HG03039 (cell line): ENCODE measurements around the gene TDRD9.

Source experiments
- ATAC-seq: cut with Tn5 transposase; IDR thresholded peaks from one replicate; pipeline ENCODE4 v1.9.1; 2021; ENCODE audit warnings: mild to moderate bottlenecking, moderate library complexity; ENCODE audit not compliant: unreplicated experiment

TDRD9 gene

DNA sequence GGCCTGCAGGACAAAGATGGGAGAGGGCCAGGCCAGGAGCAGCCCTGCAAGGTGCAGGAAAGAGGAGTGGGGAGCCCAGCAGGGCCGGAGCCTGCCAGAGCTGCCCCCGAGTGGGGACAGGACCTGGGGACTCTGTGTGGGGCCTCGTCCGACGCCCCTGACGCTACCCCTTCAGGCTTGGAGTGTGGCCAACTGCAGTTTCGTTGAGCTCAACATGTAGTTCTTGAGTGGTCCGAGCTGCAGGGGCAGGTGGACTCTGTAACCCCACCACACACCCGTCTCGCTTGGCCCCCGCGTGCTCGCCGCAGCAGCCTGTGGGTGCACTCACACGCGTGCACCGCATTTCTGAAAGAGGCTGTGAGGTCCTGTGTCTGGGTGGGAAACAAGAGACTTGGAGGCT lies 159.2 kb downstream of the TDRD9 start:
- ATAC-seq: no peak

DNA sequence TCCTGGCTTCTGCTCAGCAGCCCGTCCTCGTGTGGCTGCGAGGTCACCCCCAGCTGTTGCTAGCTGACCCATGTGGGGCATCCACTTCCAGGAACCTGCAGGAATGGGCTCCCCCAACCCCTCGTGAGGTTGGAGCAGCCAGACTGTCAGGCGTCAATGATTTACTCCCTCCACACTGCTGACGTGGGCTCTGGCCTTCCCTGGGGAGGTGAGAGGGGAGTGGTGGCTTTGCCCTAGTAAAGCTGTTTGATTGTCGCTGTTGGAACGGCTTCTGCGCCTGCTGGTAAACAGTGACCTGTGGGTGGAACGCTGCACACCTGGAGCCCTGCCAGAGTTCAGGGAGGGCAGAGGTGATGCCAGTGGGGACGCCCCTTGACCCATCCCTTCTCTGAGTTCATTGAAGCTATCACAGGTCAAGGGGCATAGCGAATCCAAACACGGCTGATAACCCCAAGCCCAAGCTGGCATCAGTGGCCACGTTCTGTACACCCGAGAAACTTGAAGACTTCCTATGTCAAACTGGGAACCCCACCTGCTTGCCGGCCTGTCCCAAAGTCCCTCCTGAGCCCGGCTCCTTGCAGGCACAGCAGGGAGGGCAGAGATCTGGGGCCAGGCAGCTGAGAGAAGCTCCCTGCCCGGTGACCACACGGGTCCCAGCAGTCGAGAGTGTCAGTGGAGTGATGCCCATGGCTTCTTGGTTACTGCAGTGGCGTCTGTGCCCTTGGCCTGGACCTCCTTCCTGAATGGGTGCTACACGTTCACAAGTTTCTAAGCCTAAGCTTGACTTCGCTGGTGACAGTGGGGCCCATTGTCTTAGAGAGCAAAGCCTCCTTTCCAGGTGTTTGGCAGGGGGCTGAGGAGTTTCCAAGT lies 160.0 kb downstream of the TDRD9 start:
- no peak for ATAC-seq

DNA sequence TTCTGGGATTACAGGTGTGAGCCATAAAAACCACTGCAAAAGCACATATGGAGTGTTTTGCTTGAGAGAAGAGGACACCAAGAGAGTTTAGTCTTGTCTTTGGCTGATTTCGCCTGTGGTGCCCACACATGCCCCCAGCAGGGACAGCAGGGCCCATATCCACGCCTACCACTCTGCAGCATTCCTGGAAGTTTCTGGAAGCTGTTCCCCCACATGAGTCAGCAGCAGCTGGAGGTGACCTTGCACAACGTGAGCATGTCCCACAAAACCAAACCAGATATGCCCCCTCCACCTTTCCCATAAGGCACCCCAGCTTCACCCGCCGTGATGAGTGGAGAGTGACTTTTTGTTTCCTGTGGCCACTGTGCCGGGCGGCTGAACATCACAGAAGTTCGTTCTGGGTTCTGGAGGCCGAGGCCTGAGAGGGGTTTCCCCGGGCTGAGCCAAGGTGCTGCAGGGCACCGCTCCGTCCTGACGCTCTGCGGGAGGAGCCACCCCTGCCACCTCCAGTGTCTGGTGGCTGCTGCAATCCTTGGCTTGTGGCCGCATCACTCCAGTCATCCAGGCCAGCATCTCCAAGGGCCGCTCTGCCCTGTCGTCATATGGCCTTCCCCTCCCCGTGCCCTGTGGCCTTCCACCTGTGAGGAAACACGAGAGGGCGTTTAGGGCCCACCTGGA lies 162.0 kb downstream of the TDRD9 start:
- ATAC-seq: no peak

DNA sequence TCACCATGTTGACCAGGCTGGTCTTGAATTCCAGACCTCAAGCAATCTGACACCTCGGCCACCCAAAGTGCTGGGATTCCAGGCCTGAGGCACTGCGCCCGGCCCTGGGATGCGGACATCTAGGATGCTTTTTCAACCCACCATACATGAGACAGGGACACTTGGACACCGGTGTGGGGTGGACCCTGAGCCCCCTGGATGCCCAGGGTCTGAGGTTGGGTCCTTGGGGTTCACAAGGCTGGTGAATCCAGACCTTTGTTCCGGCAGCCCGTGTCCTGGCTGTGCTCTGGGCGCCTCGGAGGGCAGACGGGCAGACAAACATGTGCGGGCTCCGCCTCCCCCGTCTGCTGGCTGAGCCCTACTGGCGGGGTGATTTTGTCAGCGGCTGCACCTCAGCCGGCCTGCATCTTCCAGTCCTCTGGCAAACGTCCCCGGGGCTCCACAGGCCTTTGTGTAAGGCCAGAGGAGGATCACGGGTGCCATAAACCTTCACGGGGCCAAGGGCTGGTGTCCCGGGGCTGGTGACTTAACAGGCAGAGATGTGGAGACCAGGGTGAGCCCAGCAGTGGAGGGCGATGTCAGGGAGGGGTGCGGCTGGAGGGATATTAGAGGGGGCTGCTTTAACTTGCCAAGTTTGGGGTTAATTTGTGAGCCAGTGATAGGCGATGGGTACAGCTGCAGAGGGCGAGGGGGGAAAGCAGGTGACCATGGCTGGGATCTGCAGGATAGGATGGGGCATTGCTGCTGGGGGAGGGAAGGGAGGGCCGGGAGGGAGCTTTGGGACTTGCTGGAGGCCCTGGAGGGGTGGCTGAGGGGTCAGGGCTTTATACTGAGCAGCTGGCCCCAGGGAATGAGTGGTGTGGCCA lies 163.0 kb downstream of the TDRD9 start:
- ATAC-seq: no peak

DNA sequence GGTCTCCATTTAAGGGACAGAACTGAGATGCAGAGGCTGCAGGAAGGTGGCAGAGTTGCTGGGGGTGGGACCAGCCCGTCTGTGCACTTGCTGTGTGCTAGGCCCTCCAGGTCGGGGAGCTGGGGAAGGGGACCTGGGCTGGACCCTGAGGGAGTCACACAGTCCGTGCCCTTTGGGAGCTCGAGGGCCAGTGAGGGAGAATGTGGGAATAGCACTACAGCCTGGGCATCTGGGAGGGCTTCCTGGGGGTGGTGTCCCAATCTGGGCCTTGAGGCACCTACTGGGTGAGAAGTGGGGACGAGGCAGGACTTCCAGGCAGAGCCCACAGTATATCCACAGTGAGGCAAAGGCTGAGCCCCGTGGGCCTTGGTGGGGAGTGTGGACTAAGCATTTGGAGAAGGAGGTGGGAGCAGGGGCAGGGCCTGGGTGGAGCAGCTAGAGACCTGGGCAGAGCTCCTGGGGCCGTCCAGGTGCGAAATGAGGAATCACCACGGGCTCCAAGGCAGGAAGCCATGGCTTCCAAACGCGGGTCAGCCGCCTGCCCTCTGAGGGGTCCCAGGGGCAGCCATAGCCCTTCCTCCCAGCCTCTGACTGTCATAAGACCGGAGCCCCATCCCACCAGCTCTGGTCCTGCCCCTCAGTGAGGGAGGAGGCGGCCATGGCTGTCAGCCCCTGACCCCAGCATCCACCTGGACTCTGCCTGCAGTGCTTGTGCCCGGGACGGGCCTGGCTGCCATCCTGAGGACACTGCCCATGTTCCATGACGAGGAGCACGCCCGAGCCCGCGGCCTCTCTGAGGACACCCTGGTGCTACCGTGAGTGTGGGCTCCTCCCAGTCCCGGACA lies 163.9 kb downstream of the TDRD9 start:
- no peak for ATAC-seq

DNA sequence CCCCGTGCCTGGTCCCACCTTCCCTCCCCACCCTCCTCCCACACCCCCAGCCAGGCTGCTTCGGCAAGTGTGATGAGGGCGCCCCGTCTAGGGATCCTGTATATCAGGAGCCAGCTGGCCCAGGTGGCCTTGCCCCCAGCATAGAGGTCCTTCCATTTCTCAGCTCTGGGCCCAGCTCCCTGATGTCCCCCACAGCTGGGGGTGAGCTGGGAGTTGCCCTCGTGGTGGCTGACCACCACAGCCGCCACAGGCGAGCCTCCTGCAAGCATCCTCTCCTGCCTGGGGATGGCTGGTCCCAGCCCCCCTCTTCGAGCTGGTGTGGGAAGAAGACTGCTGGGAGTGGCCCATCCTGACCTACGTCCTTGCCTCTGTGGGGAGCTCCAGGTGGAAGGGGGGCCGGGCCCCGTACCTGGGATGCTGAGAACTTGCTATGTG lies 164.7 kb downstream of the TDRD9 start:
- ATAC-seq: no peak

DNA sequence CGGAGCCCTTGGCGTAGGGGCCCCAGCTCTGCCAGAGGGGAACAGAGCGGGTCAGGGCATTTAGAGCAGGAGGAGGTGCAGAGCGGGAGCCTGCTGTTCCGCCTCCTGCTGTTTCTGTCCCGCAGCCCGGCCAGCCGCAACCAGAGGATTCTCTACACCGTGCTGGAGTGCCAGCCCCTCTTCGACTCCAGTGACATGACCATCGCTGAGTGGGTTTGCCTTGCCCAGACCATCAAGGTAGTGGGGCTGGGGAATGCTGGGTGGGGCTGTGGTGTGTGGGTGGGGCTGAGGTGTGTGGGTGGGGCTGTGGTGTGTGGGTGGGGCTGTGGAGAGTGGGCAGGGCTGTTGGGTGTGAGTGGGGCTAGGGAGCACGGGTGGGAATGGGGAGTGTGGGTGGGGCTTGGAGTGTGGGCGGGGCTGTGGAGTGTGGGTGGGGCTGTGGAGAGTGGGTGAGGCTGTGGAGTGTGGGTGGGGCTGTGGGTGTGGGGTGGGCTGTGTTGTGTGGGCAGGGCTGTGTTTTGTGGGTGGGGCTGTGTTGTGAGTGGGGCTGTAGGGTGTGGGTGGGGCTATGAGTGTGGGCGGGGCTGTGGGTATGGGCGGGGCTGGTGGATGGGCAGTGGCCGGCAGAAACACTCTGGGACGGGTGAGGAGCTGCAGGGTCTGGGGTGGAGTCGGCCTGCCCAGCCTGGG lies 165.3 kb downstream of the TDRD9 start:
- no peak for ATAC-seq

DNA sequence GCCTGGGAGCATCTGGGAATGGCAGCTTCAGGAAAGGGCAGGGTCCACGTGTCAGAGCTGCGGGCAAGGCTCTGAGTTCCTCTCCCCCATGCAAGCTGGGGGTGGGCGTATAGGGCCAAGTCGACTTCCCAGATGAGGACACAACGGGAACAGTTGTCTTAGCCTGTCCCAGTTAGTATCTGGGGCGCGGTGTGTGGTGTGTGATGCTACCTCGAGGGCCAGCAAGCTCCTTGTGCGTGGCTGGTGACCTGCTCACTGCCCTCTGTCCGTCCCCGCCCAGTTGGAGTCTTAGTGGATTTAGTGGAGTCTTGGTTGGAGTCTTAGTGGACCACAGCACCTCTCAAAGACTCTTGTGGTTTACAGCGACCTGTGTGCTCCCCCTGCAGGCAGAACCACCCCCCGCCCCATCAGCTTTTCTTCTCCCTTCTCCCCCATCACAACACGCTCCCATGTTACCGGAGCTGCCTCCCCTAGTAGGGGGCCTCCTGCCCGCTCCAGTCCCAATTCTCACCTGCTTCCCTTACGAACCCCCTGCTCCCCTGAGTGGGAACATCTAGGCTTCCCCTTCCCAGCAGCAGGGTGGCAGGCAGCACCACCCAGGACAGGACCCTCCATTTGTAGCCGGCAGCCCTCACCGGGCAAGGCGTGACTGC lies 165.9 kb downstream of the TDRD9 start:
- no peak for ATAC-seq

DNA sequence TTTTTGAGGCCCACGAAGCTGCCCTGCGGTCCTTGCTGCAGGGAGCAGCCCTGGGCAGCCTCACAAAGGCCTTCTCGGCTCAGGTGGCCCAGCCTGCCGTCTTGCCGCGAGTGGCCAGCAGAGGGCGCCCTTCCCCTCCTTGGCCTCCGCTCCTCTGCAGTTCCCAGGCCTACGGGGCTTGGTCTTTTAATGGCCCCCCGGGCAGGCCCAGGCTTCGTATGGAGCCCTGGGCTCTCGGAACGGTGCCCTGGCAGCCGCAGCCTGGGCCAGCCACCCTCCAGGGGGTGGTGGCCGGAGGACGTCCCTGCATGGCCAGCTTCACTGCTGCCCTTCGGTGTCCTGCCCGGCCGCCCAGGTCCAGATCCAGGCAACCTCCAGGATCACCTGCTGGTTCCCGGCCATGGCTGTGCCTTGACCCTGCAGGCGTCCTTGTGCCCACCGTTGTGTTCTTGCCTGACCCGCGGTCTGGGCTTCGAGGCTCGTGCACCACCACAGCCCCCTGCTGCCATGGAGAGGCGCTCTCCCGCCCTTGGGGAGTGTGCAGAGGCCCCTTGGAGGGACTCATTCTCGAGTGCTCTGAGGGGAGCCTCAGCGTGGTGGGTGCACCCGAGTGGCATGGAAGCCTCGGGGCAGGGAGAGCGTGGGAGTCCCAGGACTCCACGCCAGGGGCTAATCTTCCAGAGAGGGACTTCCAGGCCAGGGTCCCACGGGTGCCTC lies 166.6 kb downstream of the TDRD9 start:
- no peak for ATAC-seq

DNA sequence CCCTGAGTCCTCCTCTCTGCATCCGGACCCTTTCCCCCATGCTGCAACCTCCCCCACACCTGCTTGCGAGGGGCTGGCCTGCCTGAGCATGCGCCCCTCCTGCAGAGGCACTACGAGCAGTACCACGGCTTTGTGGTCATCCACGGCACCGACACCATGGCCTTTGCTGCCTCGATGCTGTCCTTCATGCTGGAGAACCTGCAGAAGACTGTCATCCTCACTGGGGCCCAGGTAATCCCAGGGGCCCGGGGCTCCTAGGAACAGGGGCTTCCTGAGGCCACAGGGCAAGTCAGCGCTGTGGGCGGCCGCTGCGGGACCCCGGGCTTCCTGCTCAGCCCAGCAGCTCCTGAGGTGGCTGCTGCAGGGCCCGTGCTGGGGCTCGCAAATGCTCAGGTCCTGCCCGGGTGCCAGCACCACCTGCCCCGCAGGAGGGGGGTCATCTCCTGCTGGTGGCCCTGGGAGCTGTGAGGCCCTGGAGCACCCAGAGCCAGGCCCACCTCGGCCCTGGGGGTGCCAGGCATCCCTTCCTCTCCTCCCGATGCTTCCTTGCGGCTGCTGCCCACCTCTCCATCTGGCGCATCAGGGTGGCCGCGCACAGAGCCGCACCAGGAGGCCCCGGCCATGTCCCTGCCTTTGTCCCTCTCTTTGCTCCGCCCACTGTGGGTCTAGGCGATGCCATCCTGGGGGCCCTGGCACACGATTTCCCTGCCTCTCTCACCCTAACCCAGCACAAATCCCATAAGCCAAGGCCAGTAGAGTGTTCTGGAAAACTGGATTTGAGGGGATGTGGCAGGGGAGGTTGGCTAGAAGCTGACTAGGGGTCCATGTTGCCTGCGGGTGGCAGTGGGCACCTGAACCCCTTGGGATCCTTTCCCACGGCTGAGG lies 167.4 kb downstream of the TDRD9 start:
- no peak for ATAC-seq

DNA sequence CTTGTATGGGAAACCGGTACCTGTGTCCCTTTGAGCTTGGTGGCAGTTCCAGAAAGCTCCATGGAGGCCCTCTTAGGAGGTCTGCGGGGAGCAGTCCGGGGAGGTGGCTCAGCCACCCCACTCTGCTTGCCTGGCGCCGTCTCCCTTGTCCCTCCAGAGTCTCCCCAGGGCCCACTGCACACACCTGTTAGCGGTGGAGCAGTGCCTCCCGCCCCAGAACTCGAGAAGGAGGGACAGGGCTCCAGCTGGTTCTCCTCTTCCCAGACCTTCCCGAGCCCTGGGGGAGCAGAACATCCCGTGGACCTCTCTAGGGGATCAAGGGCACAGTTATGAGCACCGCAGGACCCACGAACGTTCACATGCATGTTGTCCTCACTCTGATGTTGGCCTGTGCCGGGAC lies 168.1 kb downstream of the TDRD9 start:
- ATAC-seq: no peak

DNA sequence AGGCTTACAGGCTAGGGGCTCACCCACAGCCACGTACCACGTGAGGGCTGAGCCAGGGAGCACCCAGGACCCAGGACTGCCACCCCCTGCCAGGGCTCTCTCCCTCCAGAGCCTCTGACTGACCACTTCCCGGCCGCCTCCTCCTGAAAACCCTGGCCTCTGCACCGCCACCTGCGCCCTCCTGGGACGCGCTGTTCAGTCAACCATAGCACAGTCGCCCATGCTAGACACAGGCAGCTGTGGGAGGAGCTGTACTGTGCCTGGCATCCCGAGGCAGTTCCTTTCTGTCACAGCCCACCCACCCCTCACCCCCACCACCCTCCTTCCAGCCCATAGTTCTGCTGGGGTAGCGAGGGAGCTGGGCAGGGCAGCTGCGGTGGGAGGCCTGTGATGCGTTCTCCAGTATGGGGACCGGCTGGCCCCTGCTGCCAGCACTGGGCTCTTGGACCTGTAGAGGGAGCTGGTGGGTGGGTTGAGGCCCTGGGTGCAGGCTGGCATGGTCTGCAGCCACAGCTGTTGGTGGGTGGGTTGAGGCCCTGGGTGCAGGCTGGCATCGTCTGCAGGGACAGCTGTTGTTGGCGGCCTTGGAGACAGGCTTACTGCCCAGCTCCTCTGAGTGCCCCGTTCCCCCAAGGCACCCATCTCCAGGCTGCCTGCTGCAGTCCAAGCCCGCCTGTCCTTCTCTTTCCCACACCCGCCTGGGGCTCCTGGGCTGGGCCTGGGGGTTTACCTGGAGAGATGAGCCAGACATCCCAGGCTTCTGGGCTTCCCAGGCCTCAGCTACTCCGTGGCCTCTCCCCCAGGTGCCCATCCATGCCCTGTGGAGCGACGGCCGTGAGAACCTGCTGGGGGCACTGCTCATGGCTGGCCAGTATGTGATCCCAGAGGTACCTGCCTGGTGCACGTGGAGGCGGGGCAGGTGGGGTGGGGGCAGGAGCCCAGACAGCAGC lies 168.8 kb downstream of the TDRD9 start:
- ATAC-seq: no peak

DNA sequence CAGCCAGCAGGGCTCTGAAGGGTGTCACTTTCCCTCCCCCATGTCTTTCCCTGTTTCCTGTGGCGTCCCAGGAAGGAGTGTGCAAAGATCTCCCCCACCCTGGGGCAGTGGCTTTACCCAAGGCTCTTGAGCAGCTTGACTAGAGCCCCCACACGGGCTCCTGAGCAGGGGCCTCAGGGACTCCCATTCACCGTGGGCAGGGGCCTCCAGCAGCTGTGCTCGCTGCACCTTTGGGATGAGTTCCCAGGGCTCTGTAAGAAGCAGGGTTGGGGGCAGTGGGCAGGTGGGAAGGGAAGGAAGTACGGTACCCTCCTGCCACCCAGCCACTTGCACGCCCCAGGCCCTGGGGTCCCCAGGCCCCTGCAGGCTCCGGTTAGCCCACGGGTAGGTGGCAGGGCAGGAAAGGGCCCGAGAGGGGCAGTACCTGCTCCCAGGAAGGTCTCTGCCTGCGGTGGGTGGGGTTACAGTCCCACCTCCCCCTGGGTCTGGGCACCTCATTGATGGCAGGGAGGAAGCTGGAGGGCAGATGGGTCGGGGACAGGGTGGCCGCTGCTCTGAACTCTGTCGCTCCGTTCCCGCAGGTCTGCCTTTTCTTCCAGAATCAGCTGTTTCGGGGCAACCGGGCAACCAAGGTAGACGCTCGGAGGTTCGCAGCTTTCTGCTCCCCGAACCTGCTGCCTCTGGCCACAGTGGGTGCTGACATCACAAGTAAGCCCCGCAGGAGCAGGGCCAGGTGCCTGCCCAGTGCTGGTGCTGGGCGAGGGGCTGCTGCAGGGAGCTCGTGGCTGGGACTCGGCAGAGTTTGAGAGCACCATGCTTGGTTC lies 170.2 kb downstream of the TDRD9 start:
- ATAC-seq: no peak

DNA sequence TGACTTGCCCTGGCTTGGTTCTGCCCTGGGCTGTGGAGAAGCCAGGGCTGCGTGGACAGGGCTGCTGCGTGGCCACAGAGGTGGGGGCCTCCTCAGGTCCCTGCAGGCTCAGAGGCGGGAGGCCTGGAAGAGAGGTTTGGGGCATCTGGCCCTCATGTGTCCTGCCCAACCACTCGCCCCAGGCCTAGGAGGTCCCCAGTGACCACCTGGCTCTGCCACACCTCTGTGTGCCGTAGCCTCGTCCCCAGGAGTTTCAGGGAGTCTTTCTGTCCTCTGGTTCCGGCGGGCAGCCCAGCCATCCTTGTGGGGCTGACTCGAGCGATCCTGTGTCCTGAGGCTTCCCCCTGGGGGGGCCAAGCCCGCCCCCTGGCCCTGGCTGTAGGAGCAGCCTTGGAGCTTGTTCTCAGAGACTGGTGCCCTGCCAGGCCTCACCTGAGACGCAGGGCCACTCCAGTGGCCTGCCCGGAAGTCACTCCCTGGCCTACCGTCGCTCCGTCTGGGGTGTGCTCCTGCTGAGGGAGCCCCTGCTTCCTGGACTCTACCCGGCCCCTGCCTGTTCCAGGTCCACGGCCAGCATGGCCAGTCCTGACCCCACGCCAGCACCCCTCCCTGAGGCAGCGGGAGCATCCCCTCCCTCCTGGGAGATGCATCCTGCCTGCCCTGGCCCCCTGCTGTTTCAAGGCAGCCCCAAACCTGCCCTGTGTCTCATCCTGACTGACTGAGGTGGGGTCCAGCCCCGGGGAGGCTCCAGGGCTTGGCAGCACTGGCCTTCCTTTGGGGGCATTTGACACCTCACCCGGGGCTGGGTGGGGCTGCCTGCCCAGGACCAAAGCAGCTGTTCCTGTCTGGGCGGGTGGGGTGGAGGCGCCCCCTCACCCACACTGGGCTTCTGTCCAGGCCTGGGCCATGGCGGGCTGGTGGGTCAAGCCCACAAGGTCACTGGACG lies 171.1 kb downstream of the TDRD9 start:
- ATAC-seq: no peak
